GM19438 (cell line): ENCODE measurements around the gene GREB1L.
"Not testable (repeated sequence)": the region's sequence is repeated elsewhere in the genome, so short reads cannot be mapped to it uniquely, and the experiment has no call there.

Experiments
- ATAC-seq: cut with Tn5 transposase; IDR thresholded peaks from one replicate; pipeline ENCODE4 v1.9.1; 2021; ENCODE audit warnings: low read depth; ENCODE audit not compliant: unreplicated experiment

Gene GREB1L

DNA sequence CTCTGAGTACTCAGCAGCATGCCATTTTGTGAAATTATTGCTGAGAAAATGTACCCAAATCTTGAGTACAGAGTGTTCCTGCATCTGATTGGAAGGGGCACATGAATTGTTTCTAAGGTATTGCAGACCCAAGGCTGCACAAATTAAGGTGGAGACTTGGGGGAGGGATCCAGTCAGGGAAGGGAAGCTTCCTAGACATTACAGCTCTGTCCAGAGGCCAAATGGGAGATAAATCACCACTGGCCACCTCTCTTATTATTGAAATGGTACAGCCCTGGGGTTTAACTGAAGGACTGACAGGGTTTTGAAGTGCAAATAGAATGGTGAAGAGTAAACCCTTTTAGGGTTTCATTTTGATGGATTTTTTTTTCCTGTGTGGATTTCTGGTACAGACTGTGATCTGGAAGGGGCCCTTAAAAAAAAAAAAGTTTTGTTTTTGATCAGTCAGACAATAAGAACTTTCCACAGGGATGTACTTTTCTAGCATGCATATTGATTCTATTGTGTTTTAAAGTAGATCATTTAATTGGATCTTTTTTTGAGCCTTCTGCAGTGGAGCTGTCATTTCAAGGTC, 119.4 kb downstream of the GREB1L start:
- no peak for ATAC-seq

DNA sequence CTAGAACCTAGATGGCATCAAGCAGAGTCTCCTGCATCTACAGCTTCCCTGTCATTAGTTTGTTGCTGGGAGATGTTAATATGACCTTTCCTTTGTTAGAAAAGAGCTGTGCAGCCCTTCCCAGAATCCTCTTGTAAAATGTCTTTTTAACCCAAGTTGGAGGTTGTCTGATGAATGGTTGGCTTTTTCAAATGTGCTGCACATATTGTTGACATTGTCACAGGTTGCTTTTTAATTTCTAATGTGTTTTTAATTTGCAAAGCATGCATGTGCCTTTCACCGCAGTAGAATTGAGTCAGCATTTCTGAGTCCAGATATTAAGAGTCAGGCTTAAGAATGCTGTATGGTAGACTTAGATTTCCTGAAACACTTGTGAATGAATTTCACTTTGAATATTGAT, 120.8 kb downstream of the GREB1L start:
- ATAC-seq = no peak

DNA sequence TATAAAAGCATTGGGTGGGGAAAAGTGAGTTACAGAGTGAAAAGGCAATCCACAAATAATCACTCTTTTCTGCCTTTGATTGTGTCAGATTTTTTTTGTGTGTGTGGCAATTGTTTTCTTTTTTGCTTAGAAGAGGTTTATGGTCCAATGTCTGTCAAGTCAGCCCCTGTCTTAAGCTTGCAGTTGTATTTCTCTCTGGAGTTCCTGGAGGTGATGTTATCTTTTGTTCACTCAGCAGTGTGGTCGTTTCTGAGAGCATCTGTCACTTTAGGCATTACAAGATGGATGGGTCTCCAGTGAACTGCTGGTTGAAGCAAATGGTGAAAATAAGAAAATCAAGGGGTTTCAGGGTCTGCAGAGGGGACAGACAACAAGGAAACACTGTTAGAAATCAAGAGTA, 121.3 kb downstream of the GREB1L start:
- no peak for ATAC-seq

DNA sequence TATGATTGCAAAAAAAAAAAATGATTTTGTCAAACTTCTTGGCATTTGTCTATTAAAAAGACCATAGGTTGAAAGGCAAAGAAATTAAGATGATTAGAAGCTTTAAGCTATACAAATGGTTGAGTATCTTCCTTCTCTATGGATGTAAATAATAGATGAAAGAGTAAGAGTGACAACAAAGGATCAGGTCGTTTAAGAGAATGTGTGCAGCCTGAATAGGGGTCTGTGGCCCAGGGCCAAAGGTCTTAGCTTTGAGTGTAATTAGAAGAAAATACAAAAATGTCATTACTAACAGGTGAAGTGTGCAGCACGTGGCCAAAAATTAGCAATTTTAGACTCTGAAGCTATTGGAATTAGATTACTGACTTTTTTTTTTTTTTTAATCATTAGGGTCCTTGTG, 122.4 kb downstream of the GREB1L start:
- no peak for ATAC-seq

DNA sequence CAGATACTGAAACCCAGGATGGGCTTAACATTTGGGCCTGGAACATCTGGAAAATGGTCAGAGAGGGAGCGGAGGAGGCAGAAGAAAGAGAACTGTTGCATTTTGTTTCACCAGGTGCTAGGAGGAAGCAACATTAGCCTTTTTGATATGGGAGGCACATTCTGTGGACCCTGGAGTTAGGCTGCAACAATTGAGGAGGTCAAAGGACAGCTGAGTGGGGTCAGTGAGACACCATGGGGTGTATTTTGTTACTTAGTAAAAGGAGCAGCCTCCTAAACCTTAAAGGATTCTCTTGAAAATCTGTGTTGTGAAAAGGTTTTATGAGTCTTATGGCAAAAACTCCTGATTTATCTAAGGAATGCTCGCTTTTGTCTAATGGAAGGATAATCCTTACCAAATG, 124.9 kb downstream of the GREB1L start:
- ATAC-seq = no peak

DNA sequence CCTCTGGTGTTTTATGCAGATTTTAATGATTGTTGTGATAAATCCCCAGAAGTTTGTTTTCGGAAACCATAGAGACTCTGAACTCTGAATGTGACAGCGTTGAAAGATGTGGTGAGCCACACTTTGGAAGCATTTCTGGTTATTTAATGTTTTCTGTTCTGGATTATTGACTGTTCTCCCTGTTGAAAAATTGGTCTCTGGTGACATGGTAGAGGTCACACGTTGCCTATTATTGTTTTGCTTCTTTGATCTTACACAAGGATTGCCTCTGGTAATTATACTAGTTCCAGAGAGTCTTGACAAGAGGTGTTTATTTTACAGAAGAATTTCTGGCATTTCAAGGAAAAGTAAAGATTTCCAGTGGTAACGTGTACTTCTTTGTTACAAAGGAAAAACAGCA, 127.1 kb downstream of the GREB1L start:
- no peak for ATAC-seq

DNA sequence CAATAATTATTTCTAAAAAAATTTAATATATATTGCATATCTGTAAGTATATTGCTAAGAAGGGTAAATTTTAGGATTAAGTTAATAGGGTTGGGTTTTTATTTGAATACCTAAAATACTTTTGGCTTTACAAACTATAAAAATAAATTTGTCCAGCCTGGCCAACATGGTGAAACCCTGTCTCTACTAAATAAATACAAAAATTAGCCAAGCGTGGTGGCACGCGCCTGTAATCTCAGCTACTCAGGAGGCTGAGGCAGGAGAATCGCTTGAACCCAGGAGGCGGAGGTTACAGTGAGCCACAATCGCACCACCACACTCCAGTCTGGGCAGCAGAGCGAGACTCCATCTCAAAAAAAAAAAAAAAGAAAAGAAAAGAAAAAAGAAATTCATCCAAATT, 127.6 kb downstream of the GREB1L start:
- ATAC-seq = not testable (repeated sequence)

DNA sequence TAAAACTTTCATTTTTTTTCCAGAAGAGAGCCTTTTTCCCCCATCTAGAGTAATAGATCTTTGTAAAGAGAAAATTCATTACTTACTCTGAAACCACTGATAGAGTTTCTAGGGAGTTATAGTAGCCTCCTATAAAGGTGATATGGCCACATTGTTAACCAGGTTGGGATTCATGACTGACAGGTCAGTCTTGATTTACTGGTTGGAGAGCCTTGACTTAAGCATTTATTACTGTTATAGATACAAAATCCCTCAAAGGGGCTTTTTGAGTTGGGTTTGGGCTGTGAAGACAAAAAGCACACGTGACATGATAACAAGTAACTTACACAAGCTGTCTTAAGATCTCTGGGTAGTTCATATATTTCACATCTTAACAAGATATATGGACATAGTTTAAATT, 141.0 kb downstream of the GREB1L start:
- no peak for ATAC-seq

DNA sequence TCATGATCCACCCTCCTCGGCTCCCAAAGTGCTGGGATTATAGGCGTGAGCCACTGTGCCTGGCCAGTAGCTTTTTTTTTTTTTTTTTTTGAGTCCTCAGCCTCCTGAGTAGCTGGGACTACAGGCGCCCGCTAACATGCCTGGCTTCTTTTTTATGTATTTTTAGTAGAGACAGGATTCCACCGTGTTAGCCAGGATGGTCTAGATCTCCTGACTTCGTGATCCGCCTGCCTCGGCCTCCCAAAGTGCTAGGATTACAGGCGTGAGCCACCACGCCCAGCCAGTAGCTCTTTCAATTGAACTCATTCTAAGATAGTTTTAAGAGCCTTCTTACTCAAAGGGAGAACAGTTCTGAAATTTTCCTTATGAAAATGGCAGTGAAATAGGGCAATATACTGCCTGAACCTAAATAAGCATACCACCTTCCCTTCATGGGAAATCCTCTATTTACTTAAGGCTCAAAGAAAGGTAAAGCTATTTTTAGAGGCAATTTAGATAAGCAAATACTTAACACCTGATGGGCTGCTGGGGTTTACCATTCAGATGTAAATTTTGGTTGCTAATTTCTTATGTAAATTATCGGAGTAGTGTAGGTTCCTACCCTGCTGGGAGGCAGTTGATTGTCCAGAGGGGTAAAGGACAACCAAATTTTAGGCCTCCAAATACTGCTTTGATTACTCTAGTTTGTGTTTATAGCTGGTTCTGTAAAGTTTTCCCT, 144.7 kb downstream of the GREB1L start:
- ATAC-seq = no peak

DNA sequence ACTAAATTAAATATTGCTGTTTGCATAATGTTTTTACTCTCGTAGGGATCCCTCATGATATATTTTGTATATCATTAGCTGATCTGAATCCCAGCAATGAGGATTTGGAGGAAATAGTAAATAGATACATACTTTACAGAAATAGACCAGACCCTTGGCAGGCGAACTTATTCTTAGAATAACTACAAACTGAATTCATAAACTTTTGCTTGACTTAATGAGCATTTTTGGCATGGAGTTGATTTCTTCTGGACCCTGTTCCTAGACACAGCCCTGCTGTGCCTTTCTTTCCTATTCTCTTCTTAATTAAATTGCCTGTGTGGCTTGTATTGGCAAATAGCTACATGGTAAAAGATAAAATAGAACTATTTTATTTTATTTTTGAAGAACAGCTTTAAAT, 145.9 kb downstream of the GREB1L start:
- no peak for ATAC-seq

DNA sequence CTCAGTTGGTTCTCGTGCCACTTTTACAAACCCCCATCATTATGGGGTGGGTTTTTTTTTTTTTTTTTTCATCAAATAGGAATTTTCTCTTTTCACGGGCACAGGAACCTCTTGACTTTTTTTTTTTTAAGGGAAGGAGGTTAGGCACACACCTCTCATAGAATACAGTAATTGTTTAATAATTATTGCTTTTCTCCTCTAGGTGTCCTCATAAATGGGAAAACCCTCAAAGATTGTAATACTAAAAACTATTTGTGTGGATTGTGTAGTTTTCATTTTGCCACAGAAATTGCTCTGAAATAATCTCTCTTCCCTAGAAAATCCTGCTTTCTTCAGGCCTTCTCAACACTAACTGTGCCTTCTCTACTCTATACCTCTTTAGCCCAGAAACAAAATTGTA, 147.3 kb downstream of the GREB1L start:
- no peak for ATAC-seq

DNA sequence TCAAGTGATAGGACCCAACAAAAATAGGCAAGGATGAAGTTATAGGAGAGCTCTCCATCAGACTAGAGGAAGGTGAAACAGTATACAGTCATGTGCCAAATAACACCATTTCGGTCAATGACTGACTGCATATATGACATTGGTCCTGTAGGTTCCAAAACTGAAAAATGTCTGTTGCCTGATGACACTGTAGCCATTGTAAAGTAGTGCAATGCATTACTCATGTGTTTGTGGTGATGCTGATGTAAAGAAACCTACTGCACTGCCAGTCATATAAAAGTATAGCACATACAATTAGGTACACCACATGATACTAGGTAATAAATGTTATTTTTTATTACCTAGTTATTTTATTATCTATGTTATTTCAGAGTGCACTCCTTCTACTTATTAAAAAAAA, 147.9 kb downstream of the GREB1L start:
- ATAC-seq = no peak

DNA sequence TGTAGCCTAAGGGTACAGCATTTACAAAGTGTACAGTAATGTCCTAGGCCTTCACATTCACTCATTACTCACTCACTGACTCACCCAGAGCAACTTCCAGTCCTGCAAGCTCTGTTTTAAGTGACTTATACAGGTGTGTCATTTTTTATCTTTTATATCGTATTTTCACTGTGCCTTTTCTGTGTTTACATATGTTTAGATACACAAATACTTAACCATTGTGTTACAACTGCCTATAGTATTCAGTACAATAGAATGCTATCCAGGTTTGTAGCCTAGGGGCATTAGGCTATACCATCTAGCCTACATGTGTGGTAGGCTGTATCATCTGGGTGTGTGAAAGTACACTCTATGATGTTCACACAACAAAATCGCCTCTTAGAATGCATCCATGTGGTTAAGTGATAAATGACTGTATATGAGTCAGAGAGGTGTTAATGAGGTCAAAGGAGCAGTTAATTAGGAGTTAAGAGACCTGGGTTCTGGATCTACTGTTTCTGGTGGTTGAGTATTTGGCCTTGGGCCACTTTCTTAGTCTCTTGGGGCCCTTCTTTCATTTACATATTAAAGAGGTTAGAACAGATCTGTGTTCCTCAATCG, 149.1 kb downstream of the GREB1L start:
- no peak for ATAC-seq

DNA sequence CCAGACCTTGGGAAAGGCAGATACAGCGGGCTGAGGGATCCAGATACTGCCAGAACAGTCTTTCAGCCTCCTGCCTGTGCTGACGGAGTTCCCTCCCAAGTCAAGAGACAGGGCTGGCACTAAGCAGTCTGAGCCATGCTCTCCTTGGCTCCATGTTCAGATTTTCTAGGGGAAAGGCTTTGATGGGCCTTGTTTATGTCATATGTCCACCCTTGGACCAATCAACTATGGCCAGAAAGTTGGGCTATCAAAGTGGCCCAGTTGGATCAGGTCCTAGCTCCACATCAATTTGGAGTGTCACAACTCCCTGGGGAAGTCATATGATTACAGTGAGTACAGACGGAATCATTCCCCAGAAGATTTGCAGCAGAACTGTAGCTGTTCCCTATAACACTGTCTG, 152.0 kb downstream of the GREB1L start:
- no peak for ATAC-seq

DNA sequence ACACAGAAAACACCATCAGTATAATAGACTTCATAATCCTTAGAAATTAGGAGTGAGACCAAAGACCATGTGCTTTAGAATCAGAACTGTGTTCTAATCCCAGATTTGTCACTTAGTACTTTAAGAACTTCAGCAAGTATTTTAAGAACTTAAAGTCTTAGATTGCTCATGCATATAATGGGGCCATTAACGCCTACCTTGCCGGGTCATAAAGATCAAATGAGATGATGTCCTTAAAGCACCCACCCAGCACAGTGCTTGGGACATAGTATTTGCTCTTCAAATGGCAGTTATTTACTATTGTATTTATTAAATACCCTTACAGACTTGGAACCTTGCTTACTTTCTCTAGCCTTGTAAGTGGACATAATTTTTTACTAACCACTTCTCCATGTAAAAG, 156.1 kb downstream of the GREB1L start:
- no peak for ATAC-seq

DNA sequence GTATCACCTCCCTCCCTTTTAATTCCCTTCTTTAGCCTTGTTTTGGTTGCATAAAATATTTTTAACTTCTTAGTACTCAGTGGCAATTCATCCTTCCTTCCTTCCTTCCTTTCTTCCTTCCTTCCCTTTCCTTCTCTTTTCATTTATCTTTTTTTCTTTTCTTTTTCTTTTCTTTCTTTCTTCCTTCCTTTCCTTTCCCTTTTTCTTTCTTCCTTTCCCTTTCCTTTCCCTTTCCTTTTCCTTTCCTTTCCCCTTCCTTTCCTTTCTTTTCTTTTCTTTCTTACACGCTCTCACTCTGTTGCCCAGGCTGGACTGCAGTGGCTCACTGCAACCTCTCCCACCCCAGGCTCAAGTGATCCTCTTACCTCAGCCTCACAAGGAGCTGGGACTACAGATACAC, 160.2 kb downstream of the GREB1L start:
- ATAC-seq = no peak

DNA sequence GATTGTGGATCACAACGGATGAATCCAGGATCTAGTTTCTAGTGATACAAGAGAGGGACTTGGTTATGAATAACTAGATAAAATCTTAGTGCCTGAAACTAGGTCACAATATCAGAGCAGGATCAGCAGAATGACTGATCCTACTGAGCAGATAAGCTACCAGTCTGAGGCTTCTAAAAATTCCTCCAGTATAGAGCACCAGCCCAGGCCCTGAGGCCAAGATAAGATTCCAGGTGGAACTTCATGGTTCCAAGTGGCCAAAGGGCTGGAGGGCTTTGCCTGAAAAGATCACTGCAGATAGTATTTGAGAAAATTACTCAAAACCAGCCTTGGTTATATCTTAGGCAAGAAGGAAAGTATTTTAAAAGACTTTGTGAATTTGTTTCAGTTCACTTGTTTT, 162.4 kb downstream of the GREB1L start:
- no peak for ATAC-seq

DNA sequence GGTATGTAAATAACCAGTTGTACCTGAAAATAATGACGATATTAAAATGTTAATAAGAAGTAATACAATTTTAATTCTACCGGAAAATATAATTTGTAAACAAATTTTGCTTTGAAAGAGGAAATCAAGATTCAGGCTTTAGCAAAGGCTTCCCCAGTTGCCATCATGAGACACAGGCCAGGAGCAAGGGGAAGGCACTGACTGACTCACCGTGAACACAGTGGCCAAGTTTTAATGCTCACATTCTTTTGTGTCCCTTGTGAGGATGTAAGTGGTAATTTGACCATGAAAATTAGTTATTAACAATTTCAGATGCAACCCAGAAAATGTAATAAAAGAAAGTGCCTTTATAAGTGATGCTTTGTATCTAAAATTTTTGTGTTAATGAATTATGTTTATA, 164.1 kb downstream of the GREB1L start:
- no peak for ATAC-seq

DNA sequence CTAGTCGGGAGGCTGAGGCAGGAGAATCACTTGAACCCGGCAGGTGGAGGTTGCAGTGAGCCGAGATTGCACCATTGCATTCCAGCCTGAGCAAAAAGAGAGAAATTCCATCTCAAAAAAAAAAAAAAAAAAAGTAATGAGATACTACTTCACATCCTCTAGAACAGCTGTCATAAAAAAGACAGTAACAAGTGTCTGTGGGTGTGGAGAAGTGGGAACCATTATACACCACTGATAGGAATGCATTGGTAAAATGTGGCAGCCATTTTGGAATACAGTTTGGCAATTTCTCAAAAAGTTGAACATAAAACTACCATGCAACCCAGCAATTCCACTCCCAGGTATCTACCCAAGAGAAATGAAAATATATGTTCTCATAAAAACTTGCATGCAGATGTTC, 166.6 kb downstream of the GREB1L start:
- no peak for ATAC-seq

DNA sequence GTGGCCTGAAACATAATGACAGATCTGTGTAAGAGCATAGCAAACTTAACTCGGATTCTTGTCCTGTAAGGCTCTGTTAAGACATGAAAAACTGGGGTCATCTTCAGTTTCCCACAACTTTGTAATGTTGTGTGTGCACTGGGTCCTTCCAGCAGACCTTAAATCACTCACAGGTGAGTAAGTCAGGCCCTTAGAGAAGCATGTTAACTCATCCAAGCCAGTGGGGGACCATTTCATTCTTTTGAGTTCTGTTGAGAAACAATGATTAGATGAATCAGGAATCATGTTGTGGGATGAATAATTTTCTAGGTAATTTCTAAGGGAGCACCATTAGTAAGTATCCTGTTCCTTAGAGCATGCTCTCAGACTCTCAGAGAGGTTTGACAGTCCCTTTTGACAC, 191.4 kb downstream of the GREB1L start:
- ATAC-seq = no peak

DNA sequence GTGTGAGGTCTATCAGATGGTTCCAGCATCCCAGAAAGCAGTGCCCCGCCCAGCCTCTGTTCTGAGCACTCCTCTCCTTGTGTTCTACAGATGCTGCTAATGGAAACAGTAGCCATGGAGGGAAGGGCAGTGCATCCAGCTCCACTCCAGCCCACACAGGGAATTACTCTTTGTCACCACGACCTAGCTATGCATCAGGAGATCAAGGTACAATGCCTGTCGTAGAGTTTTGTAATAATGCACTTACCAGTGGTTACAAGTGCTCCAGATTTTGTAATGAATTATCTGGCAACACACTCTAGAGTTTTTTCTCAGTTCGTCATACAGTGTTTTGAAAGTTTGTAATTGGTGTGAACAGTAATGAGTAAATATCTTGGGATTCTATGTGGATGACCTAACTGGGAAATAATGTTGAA, 197.4 kb downstream of the GREB1L start:
- ATAC-seq = no peak

DNA sequence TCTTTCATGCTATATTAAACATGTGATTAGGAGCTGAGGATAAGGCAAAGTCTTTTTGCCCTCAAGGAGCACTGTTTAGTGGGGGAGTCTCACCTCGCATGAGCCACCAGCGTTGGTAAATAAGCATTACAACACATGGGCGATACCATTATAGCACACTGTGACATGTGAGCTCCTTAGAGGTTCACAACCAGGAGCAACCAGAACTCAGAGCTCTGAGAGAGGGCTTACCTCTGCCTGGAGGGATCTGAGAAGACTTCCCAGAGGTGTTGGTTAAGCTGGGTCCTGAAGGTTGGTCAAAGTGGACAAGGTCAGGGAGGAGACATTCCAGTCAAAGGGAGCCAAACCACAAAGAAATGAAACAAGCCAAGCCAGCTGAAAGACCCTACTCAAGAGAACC, 199.6 kb downstream of the GREB1L start:
- ATAC-seq = no peak
